Tibial artery (tissue), 4 donors: ENCODE results near the gene VEZF1.

Experiments
- DNase-seq, 2 donors: peaks; one replicate each; pipeline ENCODE4 v3.0.0-alpha.2; 2019
- H3K27ac ChIP-seq, 2 donors: fragments of 200-600 bp; sonication (generic) in 1 of 2; 1 replicate in 1 of 2; 2 replicates in 1 of 2; pipeline ENCODE4 v1.5.1; 2018 to 2019; ENCODE audit warnings: mild to moderate bottlenecking in 1 of 2
- H3K27me3 ChIP-seq, 2 donors: fragments of 200-600 bp; sonication (generic) in 1 of 2; one replicate each; pipeline versions ENCODE4 v1.5.1 to v1.6.0; 2016 to 2019
- H3K36me3 ChIP-seq, 3 donors: fragments of 200-600 bp; sonication (generic) in 2 of 3; one replicate each; pipeline ENCODE4 v1.5.1; 2016 to 2019; ENCODE audit warnings: mild to moderate bottlenecking in 2 of 3
- H3K4me1 ChIP-seq, 4 donors: fragments of 200-600 bp; sonication (generic) in 2 of 4; 1 replicate in 3 of 4; 2 replicates in 1 of 4; pipeline ENCODE4 v1.5.1; 2016 to 2019
- H3K4me3 ChIP-seq, 2 donors: fragments of 200-600 bp; sonication (generic) in 1 of 2; 1 replicate in 1 of 2; 2 replicates in 1 of 2; pipeline ENCODE4 v1.5.1; 2018 to 2019; ENCODE audit warnings: mild to moderate bottlenecking in 2 of 2
- H3K9me3 ChIP-seq, 3 donors: fragments of 200-600 bp; sonication (generic) in 1 of 3; one replicate each; pipeline ENCODE4 v1.5.1; 2016 to 2019
- CTCF ChIP-seq, 2 experiments: fragments of 200-600 bp in 1 of 2; fragments of 450-650 bp in 1 of 2; IDR thresholded peaks; one replicate each; pipeline ENCODE4 v1.5.1; 2017 to 2019; ENCODE audit warnings: antibody characterized with exemption in 2 of 2, mild to moderate bottlenecking in 1 of 2, moderate library complexity in 1 of 2
- intact Hi-C: fragments of 100-400 bp; cut with DNase I; formaldehyde crosslinking; loops from one replicate; pipeline ENCODE4 v1.15.0; 2023; ENCODE audit warnings: low total_unique reads

Gene VEZF1

GRCh38 chr17:58005728-58006559 lies 17.9 kb upstream of the VEZF1 start:
- Histone ChIP-seq H3K27me3 (no peaks in the 10 kb centered on the region), H3K36me3 (peaks cover 30 to 47% (median 34%) of the 10 kb centered on the region in 3 donors), H3K27ac (peak overlapping the region; percentile 97 to 98), H3K4me3 (peak overlapping the region; percentile 87 to 90), H3K9me3 (no peaks in the 10 kb centered on the region), H3K4me1 (peaks cover 0 to 55% (median 26%) of the 10 kb centered on the region in 4 donors)
- intact Hi-C loops = loop anchor here (2.0 to 10.0 kb wide), 3 partner anchors 79 to 751 kb away; partner anchors contain the start of gene MSI2
- DNase-seq = no peak
- TF ChIP-seq CTCF (IDR thresholded peaks at IDR 0.05) = no peak

GRCh38 chr17:58005031-58005727 lies 17.1 kb upstream of the VEZF1 start:
- peaks cover 0 to 56% (median 26%) of the 10 kb centered on the region in 4 donors for H3K4me1 ChIP-seq
- no peaks in the 10 kb centered on the region for H3K27me3 ChIP-seq
- peaks cover 38 to 53% (median 38%) of the 10 kb centered on the region in 3 donors for H3K36me3 ChIP-seq
- H3K4me3 ChIP-seq = peak overlapping the region; percentile 87 to 90
- TF ChIP-seq CTCF (IDR thresholded peaks at IDR 0.05) = no peak
- no peaks in the 10 kb centered on the region for H3K9me3 ChIP-seq
- H3K27ac ChIP-seq = peak overlapping the region; percentile 97 to 98
- intact Hi-C loops = loop anchor here (10.0 kb wide), 2 partner anchors 110 to 750 kb away; partner anchors contain the start of gene MSI2
- no peak for DNase-seq

- peaks cover 0 to 56% (median 26%) of the 10 kb centered on the region in 4 donors for H3K4me1 ChIP-seq
- intact Hi-C loops = loop anchor here (10.0 kb wide), 2 partner anchors 111 to 749 kb away; partner anchors contain the start of gene MSI2
Observed at GRCh38 chr17:58004060-58004459, 16.0 kb upstream of the VEZF1 start.

GRCh38 chr17:58002973-58003372 lies 14.9 kb upstream of the VEZF1 start:
- Histone ChIP-seq H3K27me3 (no peaks in the 10 kb centered on the region), H3K27ac (no peak overlapping the region), H3K4me3 (no peak overlapping the region), H3K36me3 (peaks cover 38 to 60% (median 38%) of the 10 kb centered on the region in 3 donors), H3K4me1 (peaks cover 0 to 52% (median 22%) of the 10 kb centered on the region in 4 donors), H3K9me3 (no peaks in the 10 kb centered on the region)
- DNase-seq = no peak
- TF ChIP-seq CTCF (IDR thresholded peaks at IDR 0.05) = no peak
- intact Hi-C loops = loop anchor here (10.0 kb wide), 2 partner anchors 112 to 748 kb away; partner anchors contain the start of gene MSI2

More at GRCh38 chr17:58004060-58004459, 16.0 kb upstream of the VEZF1 start:
- TF ChIP-seq CTCF (IDR thresholded peaks at IDR 0.05) = no peak
- Histone ChIP-seq H3K9me3 (no peaks in the 10 kb centered on the region), H3K36me3 (peaks cover 38 to 60% (median 38%) of the 10 kb centered on the region in 3 donors), H3K27ac (no peak overlapping the region), H3K27me3 (no peaks in the 10 kb centered on the region), H3K4me3 (no peak overlapping the region)
- DNase-seq = no peak

GRCh38 chr17:58002154-58002948 lies 14.3 kb upstream of the VEZF1 start:
- Histone ChIP-seq H3K9me3 (no peaks in the 10 kb centered on the region), H3K27me3 (no peaks in the 10 kb centered on the region), H3K4me1 (peaks cover 0 to 51% (median 21%) of the 10 kb centered on the region in 4 donors), H3K4me3 (no peak overlapping the region), H3K36me3 (peaks cover 38 to 60% (median 44%) of the 10 kb centered on the region in 3 donors), H3K27ac (no peak overlapping the region)
- no peak for DNase-seq
- peak in 1 of 2 experiments; percentile 8 for TF ChIP-seq CTCF (IDR thresholded peaks at IDR 0.05)
- intact Hi-C loops = loop anchor here (10.0 kb wide), 2 partner anchors 112 to 748 kb away; partner anchors contain the start of gene MSI2
